ENCODE data around the gene ALK.

The ALK gene

DNA sequence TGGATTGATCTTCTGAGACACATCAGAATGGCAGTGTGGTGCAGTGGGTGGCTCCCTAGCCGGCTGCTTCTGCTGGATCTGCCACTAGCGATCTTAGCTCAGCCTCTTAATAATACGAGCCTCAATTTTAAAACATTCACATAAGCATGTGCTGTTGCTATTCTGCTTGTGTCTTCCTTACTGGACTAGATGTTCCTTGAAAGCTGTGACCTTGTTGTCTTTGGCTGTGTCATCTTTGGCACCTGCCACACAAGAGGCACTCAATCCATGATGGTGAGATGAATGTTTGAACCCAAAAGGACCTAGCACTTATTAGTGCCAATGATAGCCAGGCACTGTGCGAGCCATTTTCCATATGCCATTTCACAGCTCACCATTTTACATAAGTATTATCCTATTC lies 393.0 kb downstream of the ALK start:
- no peak overlapping the region for H3K4me2 ChIP-seq (ENCODE audit: insufficient read depth, low read length, poor library complexity, severe bottlenecking)
- no peaks in the 10 kb centered on the region for H3K9me3 ChIP-seq (replicated peaks in 1 of 2; ENCODE audit: control insufficient read depth in 2 of 2, insufficient read depth in 1 of 2, low read depth in 1 of 2, low read length in 2 of 2)
- no peaks in the 10 kb centered on the region for H3K79me1 ChIP-seq (ENCODE audit: low read depth, low read length)
- no peaks in the 10 kb centered on the region for H3K4me1 ChIP-seq (ENCODE audit: control insufficient read depth in 2 of 2, insufficient read depth in 1 of 2, low read depth in 1 of 2, low read length in 2 of 2)
- no peak overlapping the region for H3K18ac ChIP-seq (ENCODE audit: low read length)
- H3K36me3 ChIP-seq (replicated peaks in 1 of 2; ENCODE audit: control insufficient read depth in 2 of 2, insufficient read depth in 2 of 2, low read length in 2 of 2): peaks cover 0 to 6% of the 10 kb centered on the region in 2 donors
- no peak overlapping the region for H4K8ac ChIP-seq (ENCODE audit: low read depth, low read length)
- H2BK12ac ChIP-seq (ENCODE audit: low read length): no peak overlapping the region
- H2BK120ac ChIP-seq (ENCODE audit: low read depth, low read length): no peak overlapping the region
- WGBS, 2 donors (ENCODE audit: extremely low coverage in 2 of 2, insufficient read length in 2 of 2, insufficient replicate concordance in 1 of 2): no CpG with 5 or more reads among the region's 4 CpGs
- no peak overlapping the region for H3K14ac ChIP-seq (ENCODE audit: low read length)
- H4K91ac ChIP-seq (ENCODE audit: low read depth, low read length, poor library complexity): no peak overlapping the region
- H3K9ac ChIP-seq (ENCODE audit: low read depth, low read length, poor library complexity): no peak overlapping the region
- no peak overlapping the region for H3K4me3 ChIP-seq (ENCODE audit: low read length in 2 of 2)
- H3K23ac ChIP-seq (ENCODE audit: low read depth, low read length, poor library complexity): no peak overlapping the region
- no peak overlapping the region for H2AFZ ChIP-seq (ENCODE audit: low read length)
- no peak overlapping the region for H3K27ac ChIP-seq (replicated peaks; ENCODE audit: low read length)
- H3K4ac ChIP-seq (ENCODE audit: low read length): no peak overlapping the region
- DNase-seq (ENCODE audit: low spot score): no peak
- H2BK5ac ChIP-seq (ENCODE audit: low read length): no peak overlapping the region
- no peak overlapping the region for H2BK15ac ChIP-seq (ENCODE audit: low read length)
- no peaks in the 10 kb centered on the region for H3K27me3 ChIP-seq (ENCODE audit: control insufficient read depth in 3 of 3, insufficient read depth in 3 of 3, low read depth in 1 of 3, low read length in 3 of 3)
- H2AK5ac ChIP-seq (ENCODE audit: low read depth, low read length): no peak overlapping the region

- Histone ChIP-seq H2AK5ac (ENCODE audit: low read depth, low read length) (no peak overlapping the region), H2BK120ac (ENCODE audit: low read depth, low read length) (no peak overlapping the region), H3K4me3 (ENCODE audit: low read length in 2 of 2) (no peak overlapping the region), H3K14ac (ENCODE audit: low read length) (no peak overlapping the region), H3K23ac (ENCODE audit: low read depth, low read length, poor library complexity) (no peak overlapping the region), H3K36me3 (replicated peaks in 1 of 2; ENCODE audit: control insufficient read depth in 2 of 2, insufficient read depth in 2 of 2, low read length in 2 of 2) (peaks cover 0 to 6% of the 10 kb centered on the region in 2 donors), H4K8ac (ENCODE audit: low read depth, low read length) (no peak overlapping the region), H3K4me2 (ENCODE audit: insufficient read depth, low read length, poor library complexity, severe bottlenecking) (no peak overlapping the region), H3K27ac (replicated peaks; ENCODE audit: low read length) (no peak overlapping the region), H3K4ac (ENCODE audit: low read length) (no peak overlapping the region), H4K91ac (ENCODE audit: low read depth, low read length, poor library complexity) (no peak overlapping the region), H3K9ac (ENCODE audit: low read depth, low read length, poor library complexity) (no peak overlapping the region), H3K4me1 (ENCODE audit: control insufficient read depth in 2 of 2, insufficient read depth in 1 of 2, low read depth in 1 of 2, low read length in 2 of 2) (no peaks in the 10 kb centered on the region), H2AFZ (ENCODE audit: low read length) (no peak overlapping the region), H3K79me1 (ENCODE audit: low read depth, low read length) (no peaks in the 10 kb centered on the region), H2BK5ac (ENCODE audit: low read length) (no peak overlapping the region), H2BK15ac (ENCODE audit: low read length) (no peak overlapping the region), H3K18ac (ENCODE audit: low read length) (no peak overlapping the region), H3K27me3 (ENCODE audit: control insufficient read depth in 3 of 3, insufficient read depth in 3 of 3, low read depth in 1 of 3, low read length in 3 of 3) (no peaks in the 10 kb centered on the region), H2BK12ac (ENCODE audit: low read length) (no peak overlapping the region), H3K9me3 (replicated peaks in 1 of 2; ENCODE audit: control insufficient read depth in 2 of 2, insufficient read depth in 1 of 2, low read depth in 1 of 2, low read length in 2 of 2) (no peaks in the 10 kb centered on the region)
- DNase-seq (ENCODE audit: low spot score): no peak
- WGBS, 2 donors (ENCODE audit: extremely low coverage in 2 of 2, insufficient read length in 2 of 2, insufficient replicate concordance in 1 of 2): no CpG with 5 or more reads among the region's 8 CpGs
These were observed 393.4 kb downstream of the ALK start for GRCh38 chr2:29527947-29528346.

DNA sequence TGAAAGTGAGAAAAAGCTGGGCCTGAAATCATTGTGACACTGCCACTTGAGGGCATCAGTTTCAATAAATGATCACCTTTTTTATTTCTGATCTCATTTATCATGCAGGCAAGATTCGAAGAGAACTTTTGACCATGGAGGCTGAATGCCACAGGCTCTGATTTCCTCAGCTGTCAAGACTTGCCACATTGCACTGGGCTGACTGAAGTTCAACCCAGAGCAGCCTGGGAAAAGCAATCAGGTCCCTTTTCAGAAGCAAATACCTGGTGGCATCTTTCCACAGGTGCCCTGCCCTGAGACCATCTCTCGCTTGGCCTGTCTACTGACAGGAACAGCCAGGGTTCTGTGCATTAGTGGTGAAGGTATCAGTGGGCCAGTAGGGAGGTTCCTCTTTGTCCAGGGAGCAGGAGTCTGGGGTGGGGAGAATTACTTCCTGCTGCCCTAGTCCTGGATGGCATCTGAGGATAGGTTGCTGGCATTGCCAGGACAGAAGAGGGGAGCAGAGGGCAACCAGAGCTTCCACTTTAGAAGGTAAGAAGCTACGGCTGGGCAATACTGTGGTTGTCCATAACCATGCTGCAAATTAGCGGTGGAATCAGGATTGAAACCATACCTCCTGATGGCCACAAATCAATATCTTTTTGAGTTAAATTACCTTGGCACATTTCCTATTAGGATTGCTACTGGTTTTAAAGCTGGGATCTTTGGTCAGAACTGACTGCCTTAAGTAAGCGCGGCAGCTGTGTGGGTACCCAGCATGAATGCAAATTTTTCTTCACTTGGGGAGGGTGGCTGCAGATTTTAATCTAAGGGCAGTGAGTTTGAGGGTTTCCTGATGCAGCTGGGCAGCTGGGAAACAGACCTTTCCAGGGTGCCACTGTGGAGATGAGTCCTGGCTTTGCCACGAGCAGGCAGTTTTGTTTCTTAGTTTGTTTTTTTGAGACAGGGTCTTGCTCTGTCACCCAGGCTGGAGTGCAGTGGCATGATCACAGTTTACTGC lies 394.5 kb downstream of the ALK start:
- H3K79me1 ChIP-seq (ENCODE audit: low read depth, low read length): no peaks in the 10 kb centered on the region
- H2BK12ac ChIP-seq (ENCODE audit: low read length): no peak overlapping the region
- peaks cover 0 to 6% of the 10 kb centered on the region in 2 donors for H3K36me3 ChIP-seq (replicated peaks in 1 of 2; ENCODE audit: control insufficient read depth in 2 of 2, insufficient read depth in 2 of 2, low read length in 2 of 2)
- H3K9me3 ChIP-seq (replicated peaks in 1 of 2; ENCODE audit: control insufficient read depth in 2 of 2, insufficient read depth in 1 of 2, low read depth in 1 of 2, low read length in 2 of 2): no peaks in the 10 kb centered on the region
- no peak overlapping the region for H3K4ac ChIP-seq (ENCODE audit: low read length)
- no peak overlapping the region for H3K4me3 ChIP-seq (ENCODE audit: low read length in 2 of 2)
- H2BK5ac ChIP-seq (ENCODE audit: low read length): no peak overlapping the region
- no peaks in the 10 kb centered on the region for H3K27me3 ChIP-seq (ENCODE audit: control insufficient read depth in 3 of 3, insufficient read depth in 3 of 3, low read depth in 1 of 3, low read length in 3 of 3)
- no peak overlapping the region for H3K4me2 ChIP-seq (ENCODE audit: insufficient read depth, low read length, poor library complexity, severe bottlenecking)
- H2BK15ac ChIP-seq (ENCODE audit: low read length): no peak overlapping the region
- no peak overlapping the region for H2AFZ ChIP-seq (ENCODE audit: low read length)
- H3K27ac ChIP-seq (replicated peaks; ENCODE audit: low read length): no peak overlapping the region
- H3K18ac ChIP-seq (ENCODE audit: low read length): no peak overlapping the region
- DNase-seq (ENCODE audit: low spot score): no peak
- H3K4me1 ChIP-seq (ENCODE audit: control insufficient read depth in 2 of 2, insufficient read depth in 1 of 2, low read depth in 1 of 2, low read length in 2 of 2): no peaks in the 10 kb centered on the region
- no peak overlapping the region for H2AK5ac ChIP-seq (ENCODE audit: low read depth, low read length)
- H4K91ac ChIP-seq (ENCODE audit: low read depth, low read length, poor library complexity): no peak overlapping the region
- no peak overlapping the region for H3K14ac ChIP-seq (ENCODE audit: low read length)
- peak overlapping the region; percentile 46 for H3K23ac ChIP-seq (ENCODE audit: low read depth, low read length, poor library complexity)
- no peak overlapping the region for H3K9ac ChIP-seq (ENCODE audit: low read depth, low read length, poor library complexity)
- no peak overlapping the region for H4K8ac ChIP-seq (ENCODE audit: low read depth, low read length)
- H2BK120ac ChIP-seq (ENCODE audit: low read depth, low read length): no peak overlapping the region
- no CpG with 5 or more reads among the region's 7 CpGs for WGBS, 2 donors (ENCODE audit: extremely low coverage in 2 of 2, insufficient read length in 2 of 2, insufficient replicate concordance in 1 of 2)

DNA sequence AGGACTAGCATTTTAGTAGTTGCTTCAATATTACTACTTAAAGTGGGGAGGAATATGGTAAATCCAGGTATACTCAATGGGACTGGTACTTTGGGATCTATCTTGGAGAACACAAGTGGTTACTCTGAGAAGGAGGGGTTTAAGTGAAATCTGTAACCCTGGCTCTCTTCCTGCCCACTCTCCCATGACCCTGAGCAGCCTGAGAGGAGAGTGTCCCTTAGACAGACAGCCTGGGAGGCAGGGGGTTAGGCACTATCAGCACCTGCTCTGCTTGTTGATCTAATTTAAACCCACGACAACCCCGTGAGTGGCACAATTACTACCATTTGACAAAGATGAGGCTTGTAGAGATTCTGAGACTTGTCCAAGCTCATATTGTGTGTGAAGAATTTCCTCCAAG lies 395.5 kb downstream of the ALK start:
- Histone ChIP-seq H4K91ac (ENCODE audit: low read depth, low read length, poor library complexity) (no peak overlapping the region), H2AFZ (ENCODE audit: low read length) (no peak overlapping the region), H3K14ac (ENCODE audit: low read length) (no peak overlapping the region), H2BK5ac (ENCODE audit: low read length) (no peak overlapping the region), H3K79me1 (ENCODE audit: low read depth, low read length) (no peaks in the 10 kb centered on the region), H2BK12ac (ENCODE audit: low read length) (no peak overlapping the region), H2BK120ac (ENCODE audit: low read depth, low read length) (no peak overlapping the region), H2AK5ac (ENCODE audit: low read depth, low read length) (no peak overlapping the region), H3K18ac (ENCODE audit: low read length) (no peak overlapping the region), H3K4me2 (ENCODE audit: insufficient read depth, low read length, poor library complexity, severe bottlenecking) (no peak overlapping the region), H3K36me3 (replicated peaks in 1 of 2; ENCODE audit: control insufficient read depth in 2 of 2, insufficient read depth in 2 of 2, low read length in 2 of 2) (no peaks in the 10 kb centered on the region), H3K4me1 (ENCODE audit: control insufficient read depth in 2 of 2, insufficient read depth in 1 of 2, low read depth in 1 of 2, low read length in 2 of 2) (no peaks in the 10 kb centered on the region), H3K27ac (replicated peaks; ENCODE audit: low read length) (no peak overlapping the region), H4K8ac (ENCODE audit: low read depth, low read length) (no peak overlapping the region), H3K23ac (ENCODE audit: low read depth, low read length, poor library complexity) (no peak overlapping the region), H3K27me3 (ENCODE audit: control insufficient read depth in 3 of 3, insufficient read depth in 3 of 3, low read depth in 1 of 3, low read length in 3 of 3) (no peaks in the 10 kb centered on the region), H3K9ac (ENCODE audit: low read depth, low read length, poor library complexity) (no peak overlapping the region), H3K4ac (ENCODE audit: low read length) (no peak overlapping the region), H3K9me3 (replicated peaks in 1 of 2; ENCODE audit: control insufficient read depth in 2 of 2, insufficient read depth in 1 of 2, low read depth in 1 of 2, low read length in 2 of 2) (no peaks in the 10 kb centered on the region), H2BK15ac (ENCODE audit: low read length) (no peak overlapping the region), H3K4me3 (ENCODE audit: low read length in 2 of 2) (no peak overlapping the region)
- DNase-seq (ENCODE audit: low spot score): no peak
- WGBS, 2 donors (ENCODE audit: extremely low coverage in 2 of 2, insufficient read length in 2 of 2, insufficient replicate concordance in 1 of 2): no CpG with 5 or more reads among the region's 2 CpGs

Measured in neuronal stem cell (in vitro differentiated cells).